Measurements from ENCODE around the gene SLC25A5. TPM values are rescaled to one million over a fixed set of nuclear protein-coding genes. Genes with fewer than 3 reads are reported as not detected.

The SLC25A5 gene
- total RNA-seq, 1 experiment from 2014 or later: 454 TPM

GRCh38 chrX:119488749-119489148 lies 20.5 kb downstream of the SLC25A5 start:
- Histone ChIP-seq H3K4me1 (ENCODE audit: insufficient read depth, low read length) (no peaks in the 10 kb centered on the region), H4K91ac (ENCODE audit: insufficient read length, low read depth, low read length) (no peak overlapping the region), H3K27ac (ENCODE audit: insufficient read length, low read depth, low read length) (no peak overlapping the region), H3K9me3 (ENCODE audit: control insufficient read depth, low read depth, low read length) (peaks cover 7% of the 10 kb centered on the region), H2AFZ (ENCODE audit: low read length) (no peak overlapping the region), H3K4ac (ENCODE audit: low read depth, low read length) (no peak overlapping the region), H3K9ac (ENCODE audit: extremely low read depth, insufficient read length, low read length) (no peak overlapping the region), H3K79me2 (ENCODE audit: insufficient read depth, low read length) (no peaks in the 10 kb centered on the region), H3K23me2 (ENCODE audit: insufficient read length, low read depth, low read length, poor library complexity, severe bottlenecking) (no peaks in the 10 kb centered on the region), H2AK5ac (ENCODE audit: insufficient read length, low read length) (no peak overlapping the region), H3K79me1 (ENCODE audit: insufficient read depth, low read depth, low read length, poor library complexity, severe bottlenecking) (no peaks in the 10 kb centered on the region), H2BK20ac (ENCODE audit: low read depth, low read length, poor library complexity, severe bottlenecking) (no peak overlapping the region), H3K18ac (ENCODE audit: insufficient read length, low read depth, low read length) (no peak overlapping the region), H3K4me2 (ENCODE audit: insufficient read depth, insufficient read length, low read length) (no peak overlapping the region), H2BK5ac (ENCODE audit: insufficient read length, low read length) (no peak overlapping the region), H2BK12ac (ENCODE audit: insufficient read length, low read depth, low read length) (no peak overlapping the region), H3K14ac (ENCODE audit: insufficient read depth, low read length) (no peak overlapping the region), H4K20me1 (ENCODE audit: control insufficient read depth, insufficient read depth, insufficient read length) (no peaks in the 10 kb centered on the region), H4K5ac (ENCODE audit: insufficient read length, low read depth, low read length) (no peak overlapping the region), H3K23ac (ENCODE audit: insufficient read length, low read depth, low read length) (no peak overlapping the region), H3K56ac (ENCODE audit: insufficient read length, low read depth, low read length) (no peak overlapping the region), H3K27me3 (ENCODE audit: insufficient read depth, low read length) (no peaks in the 10 kb centered on the region), H4K8ac (replicated peaks; ENCODE audit: insufficient read length, low read depth, low read length) (no peak overlapping the region), H2BK15ac (ENCODE audit: low read depth, low read length) (no peak overlapping the region), H3T11ph (ENCODE audit: low read length) (no peak overlapping the region), H2BK120ac (ENCODE audit: low read depth, low read length, poor library complexity, severe bottlenecking) (no peak overlapping the region)
- peak; percentile 66 for TF ChIP-seq CTCF (conservative IDR thresholded peaks at IDR 0.05)
- Mint-ChIP-seq H3K9me3 (peaks cover 78 to 79% of the 10 kb centered on the region in 2 experiments), H3K4me1 (no peaks in the 10 kb centered on the region), H3K4me3 (no peak overlapping the region; a peak in 1 of 5 replicates), H3K36me3 (ENCODE audit: insufficient read depth in 1 of 3, low read depth in 3 of 3) (peaks cover 0 to 6% (median 2%) of the 10 kb centered on the region in 3 experiments; a peak in 3 of 7 replicates), H3K27me3 (ENCODE audit: low read depth) (peaks cover 7% of the 10 kb centered on the region), H3K27ac (no peak overlapping the region)
- WGBS (ENCODE audit: extremely low coverage, insufficient read length, low lambda C conversion rate): no CpG with 5 or more reads among the region's 8 CpGs
- DNase-seq: no peak
